ENCODE measurements around the gene CHD9. TPM values are rescaled to one million over a fixed set of nuclear protein-coding genes. Genes with fewer than 3 reads are reported as not detected.
"Not testable (repeated sequence)": the region's sequence is repeated elsewhere in the genome, so short reads cannot be mapped to it uniquely, and the experiment has no call there.

CHD9 gene
- total RNA-seq, 4 donors from 2014 or later, result 97.2 to 141 (median 108) TPM

DNA sequence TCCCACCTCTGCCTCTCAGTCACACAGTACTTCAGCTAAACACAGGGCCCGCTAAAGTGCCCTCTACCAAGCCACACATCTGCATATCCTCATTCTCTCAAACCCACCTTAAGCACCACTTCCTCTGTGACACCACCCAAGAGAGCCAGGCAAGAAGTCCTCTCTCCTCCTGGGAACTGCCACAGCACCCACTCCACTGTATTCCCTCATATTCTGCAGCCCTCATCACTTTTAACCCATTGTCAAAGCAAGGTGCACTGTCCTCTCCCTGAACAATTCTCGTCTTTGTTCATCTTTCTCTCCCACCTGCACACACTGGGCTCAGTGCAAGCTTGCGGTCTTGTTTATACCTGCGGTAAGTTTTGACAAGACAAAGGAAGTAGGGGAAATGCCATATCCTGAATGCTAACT lies 13.6 kb downstream of the CHD9 start:
- no peak overlapping the region for H3K4me3 ChIP-seq (replicated peaks in 1 of 3)
- no peaks in the 10 kb centered on the region for H3K9me3 ChIP-seq
- H3K4me1 ChIP-seq, result peaks cover 8 to 41% of the 10 kb centered on the region in 2 donors
- no peaks in the 10 kb centered on the region for H3K36me3 ChIP-seq
- TF ChIP-seq POLR2A (IDR thresholded peaks at IDR 0.05) (no peak), CTCF (IDR thresholded peaks at IDR 0.05) (no peak)
- WGBS, 2 donors, result 71 to 74% methylated on average over 4 of the region's 4 CpGs
- intact Hi-C loops (cut with DNase I), result no loop called here
- no peak for DNase-seq
- no peak overlapping the region for H3K27ac ChIP-seq
- H3K27me3 ChIP-seq, result no peaks in the 10 kb centered on the region

- TF ChIP-seq POLR2A (IDR thresholded peaks at IDR 0.05) (no peak), CTCF (IDR thresholded peaks at IDR 0.05) (no peak)
- intact Hi-C loops (cut with DNase I), result no loop called here
- Histone ChIP-seq H3K9me3 (no peaks in the 10 kb centered on the region), H3K4me1 (peaks cover 8 to 38% of the 10 kb centered on the region in 2 donors), H3K4me3 (replicated peaks in 1 of 3) (no peak overlapping the region), H3K36me3 (no peaks in the 10 kb centered on the region), H3K27ac (no peak overlapping the region), H3K27me3 (no peaks in the 10 kb centered on the region)
- no peak for DNase-seq
- WGBS, 2 donors, result 89 to 90% methylated on average over 2 of the region's 2 CpGs
Measured at GRCh38 chr16:53069772-53070171, 15.0 kb downstream of the CHD9 start.

DNA sequence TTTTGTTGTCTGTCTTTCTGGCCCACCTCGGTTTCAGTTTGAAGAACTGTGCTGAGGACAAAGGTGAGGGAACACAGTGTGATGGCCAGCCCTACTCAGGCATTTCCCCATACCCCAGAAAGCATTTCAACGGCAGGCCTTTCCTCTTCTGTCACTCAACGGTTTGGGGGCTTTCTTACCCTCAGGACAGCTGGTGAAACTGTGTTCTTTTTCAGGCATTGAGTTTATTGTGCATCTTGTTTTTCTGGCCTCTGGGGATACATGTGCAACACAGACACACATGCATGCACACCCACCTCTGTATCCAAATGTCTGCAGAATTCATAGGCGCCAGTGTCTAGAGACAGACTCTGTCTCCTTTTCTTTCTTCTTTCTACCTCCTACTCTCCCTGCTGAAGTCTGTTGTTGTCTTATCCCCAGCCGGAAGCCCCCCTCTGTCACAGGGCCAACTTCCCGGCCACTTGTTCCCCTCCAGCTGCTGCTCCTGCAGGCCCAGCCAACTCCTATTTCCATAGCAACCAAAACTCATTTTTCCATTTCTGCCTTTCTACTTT lies 17.0 kb downstream of the CHD9 start:
- no peak for TF ChIP-seq POLR2A (IDR thresholded peaks at IDR 0.05)
- no peak for TF ChIP-seq CTCF (IDR thresholded peaks at IDR 0.05)
- peak; percentile 63 for DNase-seq
- 14 to 17% methylated on average over 6 of the region's 6 CpGs for WGBS, 2 donors

GRCh38 chr16:53073022-53073421 lies 18.2 kb downstream of the CHD9 start:
- intact Hi-C loops (cut with DNase I), result no loop called here
- H3K36me3 ChIP-seq, result no peaks in the 10 kb centered on the region
- H3K4me3 ChIP-seq (replicated peaks in 1 of 3), result no peak overlapping the region
- H3K27me3 ChIP-seq, result no peaks in the 10 kb centered on the region
- no peak for DNase-seq
- peaks cover 8 to 25% of the 10 kb centered on the region in 2 donors for H3K4me1 ChIP-seq
- H3K27ac ChIP-seq, result no peak overlapping the region
- H3K9me3 ChIP-seq, result no peaks in the 10 kb centered on the region
- 91 to 93% methylated on average over 6 of the region's 6 CpGs for WGBS, 2 donors
- no peak for TF ChIP-seq POLR2A (IDR thresholded peaks at IDR 0.05)
- no peak for TF ChIP-seq CTCF (IDR thresholded peaks at IDR 0.05)

More for the DNA sequence above, 17.0 kb downstream of the CHD9 start:
- H3K27ac ChIP-seq, result peak overlapping the region in 2 of 3 donors; percentile 6 to 44
- H3K4me1 ChIP-seq, result peaks cover 8 to 25% of the 10 kb centered on the region in 2 donors
- no peaks in the 10 kb centered on the region for H3K27me3 ChIP-seq
- intact Hi-C loops (cut with DNase I), result no loop called here
- no peak overlapping the region for H3K4me3 ChIP-seq (replicated peaks in 1 of 3)
- H3K9me3 ChIP-seq, result no peaks in the 10 kb centered on the region
- no peaks in the 10 kb centered on the region for H3K36me3 ChIP-seq

DNA sequence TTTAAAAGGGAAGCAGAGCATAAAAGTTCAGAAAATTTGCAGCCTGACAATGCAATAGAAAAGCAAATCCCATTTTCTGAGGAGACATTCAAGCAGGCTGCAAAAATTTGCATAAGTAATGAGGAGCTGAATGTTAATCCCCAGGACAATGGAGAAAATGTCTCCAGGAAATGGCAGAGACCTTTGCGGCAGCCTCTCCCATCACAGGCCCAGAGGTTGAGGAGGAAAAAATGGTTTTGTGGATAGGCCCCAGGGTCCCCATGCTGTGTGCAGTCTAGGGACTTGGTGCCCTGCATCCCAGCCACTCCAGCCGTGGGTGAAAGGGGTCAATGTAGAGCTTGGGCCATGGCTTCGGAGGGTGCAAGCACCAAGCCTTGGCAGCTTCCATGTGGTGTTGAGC lies 19.5 kb downstream of the CHD9 start:
- H3K27me3 ChIP-seq; DNase-seq; H3K36me3 ChIP-seq; H3K9me3 ChIP-seq; intact Hi-C loops (cut with DNase I); H3K4me3 ChIP-seq (replicated peaks in 1 of 3); H3K27ac ChIP-seq: not testable (repeated sequence)
- 83 to 90% methylated on average over 2 to 3 of the region's 3 CpGs for WGBS, 2 donors
- peaks cover 8 to 33% of the 10 kb centered on the region in 2 donors for H3K4me1 ChIP-seq

GRCh38 chr16:53075461-53075860 lies 20.7 kb downstream of the CHD9 start:
- intact Hi-C loops (cut with DNase I); DNase-seq: not testable (repeated sequence)
- 90 to 95% methylated on average over 7 of the region's 7 CpGs for WGBS, 2 donors

More at GRCh38 chr16:53075461-53075860, 20.7 kb downstream of the CHD9 start:
- peaks cover 14 to 43% of the 10 kb centered on the region in 2 donors for H3K4me1 ChIP-seq
- not testable (repeated sequence) for H3K9me3 ChIP-seq; H3K36me3 ChIP-seq; H3K27me3 ChIP-seq; H3K27ac ChIP-seq; H3K4me3 ChIP-seq (replicated peaks in 1 of 3)

Data from thyroid gland (tissue), 4 donors.